ENCODE results near the gene SYT6. TPM values are rescaled to one million over a fixed set of nuclear protein-coding genes. Genes with fewer than 3 reads are reported as not detected.

The SYT6 gene
- total RNA-seq, 2 experiments from 2014 or later = not detected

- no peaks in the 10 kb centered on the region for H3K9me3 Mint-ChIP-seq
- no peak overlapping the region for H3K4me3 Mint-ChIP-seq
- peaks cover 5% of the 10 kb centered on the region for H3K27me3 Mint-ChIP-seq
- ChIA-PET CTCF (interaction anchor here (0.6 kb wide), 1 partner anchor 116 kb away, joined by 4 read pairs; no protein-coding TSS in a partner anchor), POLR2A (no interaction called here)
- H3K27ac Mint-ChIP-seq = no peak overlapping the region
- intact Hi-C loops (cut with micrococcal nuclease) = no loop called here
- H3K4me1 Mint-ChIP-seq (ENCODE audit: low read depth) = peaks cover 5% of the 10 kb centered on the region
- no peaks in the 10 kb centered on the region for H3K36me3 Mint-ChIP-seq
- no peak for DNase-seq
Observed at GRCh38 chr1:114130213-114130612, 23.5 kb downstream of the SYT6 start.

GRCh38 chr1:114128293-114128692, 25.4 kb downstream of the SYT6 start:
- Mint-ChIP-seq H3K27ac (no peak overlapping the region), H3K4me3 (no peak overlapping the region), H3K4me1 (ENCODE audit: low read depth) (peaks cover 5% of the 10 kb centered on the region), H3K27me3 (peaks cover 5% of the 10 kb centered on the region), H3K9me3 (no peaks in the 10 kb centered on the region), H3K36me3 (no peaks in the 10 kb centered on the region)
- CTCF ChIA-PET = no interaction called here
- intact Hi-C loops (cut with micrococcal nuclease) = no loop called here
- no peak for DNase-seq
- POLR2A ChIA-PET = no interaction called here

GRCh38 chr1:114126261-114127095, 27.2 kb downstream of the SYT6 start:
- POLR2A ChIA-PET = no interaction called here
- intact Hi-C loops (cut with micrococcal nuclease) = no loop called here
- H3K4me1 Mint-ChIP-seq (ENCODE audit: low read depth) = peaks cover 5% of the 10 kb centered on the region
- CTCF ChIA-PET = no interaction called here
- DNase-seq = no peak
- no peaks in the 10 kb centered on the region for H3K36me3 Mint-ChIP-seq
- H3K27me3 Mint-ChIP-seq = peaks cover 2% of the 10 kb centered on the region
- no peak overlapping the region for H3K27ac Mint-ChIP-seq
- no peaks in the 10 kb centered on the region for H3K9me3 Mint-ChIP-seq
- H3K4me3 Mint-ChIP-seq = no peak overlapping the region

- H3K9me3 Mint-ChIP-seq = no peaks in the 10 kb centered on the region
- peaks cover 5% of the 10 kb centered on the region for H3K4me1 Mint-ChIP-seq (ENCODE audit: low read depth)
- intact Hi-C loops (cut with micrococcal nuclease) = no loop called here
- ChIA-PET CTCF (no interaction called here), POLR2A (no interaction called here)
- no peak for DNase-seq
- H3K36me3 Mint-ChIP-seq = no peaks in the 10 kb centered on the region
- H3K27ac Mint-ChIP-seq = no peak overlapping the region
- peaks cover 2% of the 10 kb centered on the region for H3K27me3 Mint-ChIP-seq
- H3K4me3 Mint-ChIP-seq = no peak overlapping the region
Observed at GRCh38 chr1:114124644-114125043, 29.0 kb downstream of the SYT6 start.

GRCh38 chr1:114122941-114123618, 30.6 kb downstream of the SYT6 start:
- H3K4me1 Mint-ChIP-seq (ENCODE audit: low read depth) = no peaks in the 10 kb centered on the region
- no peak overlapping the region for H3K27ac Mint-ChIP-seq
- no peak overlapping the region for H3K4me3 Mint-ChIP-seq
- H3K36me3 Mint-ChIP-seq = no peaks in the 10 kb centered on the region
- CTCF ChIA-PET = interaction anchor here (0.7 kb wide), 1 partner anchor 930 kb away, joined by 3 read pairs; no protein-coding TSS in a partner anchor
- peaks cover 1% of the 10 kb centered on the region for H3K27me3 Mint-ChIP-seq
- POLR2A ChIA-PET = no interaction called here
- intact Hi-C loops (cut with micrococcal nuclease) = no loop called here
- DNase-seq = no peak
- no peaks in the 10 kb centered on the region for H3K9me3 Mint-ChIP-seq

- no peak overlapping the region for H3K27ac Mint-ChIP-seq
- peaks cover 1% of the 10 kb centered on the region for H3K27me3 Mint-ChIP-seq
- no peaks in the 10 kb centered on the region for H3K36me3 Mint-ChIP-seq
- intact Hi-C loops (cut with micrococcal nuclease) = no loop called here
- ChIA-PET POLR2A (no interaction called here), CTCF (no interaction called here)
- no peaks in the 10 kb centered on the region for H3K9me3 Mint-ChIP-seq
- H3K4me1 Mint-ChIP-seq (ENCODE audit: low read depth) = no peaks in the 10 kb centered on the region
- DNase-seq = no peak
- H3K4me3 Mint-ChIP-seq = no peak overlapping the region
Observed at GRCh38 chr1:114118351-114118990, 35.2 kb downstream of the SYT6 start.

- POLR2A ChIA-PET = no interaction called here
- intact Hi-C loops (cut with micrococcal nuclease) = no loop called here
Observed at GRCh38 chr1:114117654-114118053, 36.0 kb downstream of the SYT6 start.

GRCh38 chr1:114116086-114116485, 37.6 kb downstream of the SYT6 start:
- Mint-ChIP-seq H3K36me3 (no peaks in the 10 kb centered on the region), H3K27ac (no peak overlapping the region), H3K27me3 (peaks cover 1% of the 10 kb centered on the region), H3K9me3 (no peaks in the 10 kb centered on the region), H3K4me3 (no peak overlapping the region), H3K4me1 (ENCODE audit: low read depth) (peaks cover 2% of the 10 kb centered on the region)
- ChIA-PET CTCF (no interaction called here), POLR2A (interaction anchor here (1.0 kb wide), 1 partner anchor 27 kb away, joined by 3 read pairs; no protein-coding TSS in a partner anchor)
- intact Hi-C loops (cut with micrococcal nuclease) = no loop called here
- DNase-seq = no peak

More at GRCh38 chr1:114117654-114118053, 36.0 kb downstream of the SYT6 start:
- CTCF ChIA-PET = no interaction called here
- Mint-ChIP-seq H3K27ac (no peak overlapping the region), H3K36me3 (no peaks in the 10 kb centered on the region), H3K27me3 (peaks cover 1% of the 10 kb centered on the region), H3K4me1 (ENCODE audit: low read depth) (peaks cover 2% of the 10 kb centered on the region), H3K9me3 (no peaks in the 10 kb centered on the region), H3K4me3 (no peak overlapping the region)
- DNase-seq = no peak

GRCh38 chr1:114114185-114115094, 39.2 kb downstream of the SYT6 start:
- intact Hi-C loops (cut with micrococcal nuclease) = no loop called here
- DNase-seq = no peak
- Mint-ChIP-seq H3K4me1 (ENCODE audit: low read depth) (peaks cover 2% of the 10 kb centered on the region), H3K27me3 (peaks cover 1% of the 10 kb centered on the region), H3K4me3 (no peak overlapping the region), H3K36me3 (no peaks in the 10 kb centered on the region), H3K9me3 (no peaks in the 10 kb centered on the region), H3K27ac (no peak overlapping the region)
- POLR2A ChIA-PET = no interaction called here
- CTCF ChIA-PET = no interaction called here

- CTCF ChIA-PET = no interaction called here
- no peak overlapping the region for H3K27ac Mint-ChIP-seq
Observed at GRCh38 chr1:114113411-114114184, 40.1 kb downstream of the SYT6 start.

GRCh38 chr1:114112775-114113174, 40.9 kb downstream of the SYT6 start:
- CTCF ChIA-PET = no interaction called here

More at GRCh38 chr1:114113411-114114184, 40.1 kb downstream of the SYT6 start:
- POLR2A ChIA-PET = no interaction called here
- no peak for DNase-seq
- no peaks in the 10 kb centered on the region for H3K9me3 Mint-ChIP-seq
- H3K27me3 Mint-ChIP-seq = no peaks in the 10 kb centered on the region
- no peak overlapping the region for H3K4me3 Mint-ChIP-seq
- H3K4me1 Mint-ChIP-seq (ENCODE audit: low read depth) = peaks cover 2% of the 10 kb centered on the region
- intact Hi-C loops (cut with micrococcal nuclease) = no loop called here
- no peaks in the 10 kb centered on the region for H3K36me3 Mint-ChIP-seq

More at GRCh38 chr1:114112775-114113174, 40.9 kb downstream of the SYT6 start:
- H3K27ac Mint-ChIP-seq = no peak overlapping the region
- POLR2A ChIA-PET = no interaction called here
- no peaks in the 10 kb centered on the region for H3K36me3 Mint-ChIP-seq
- H3K9me3 Mint-ChIP-seq = no peaks in the 10 kb centered on the region
- intact Hi-C loops (cut with micrococcal nuclease) = no loop called here
- H3K4me3 Mint-ChIP-seq = no peak overlapping the region
- no peaks in the 10 kb centered on the region for H3K27me3 Mint-ChIP-seq
- DNase-seq = no peak
- peaks cover 2% of the 10 kb centered on the region for H3K4me1 Mint-ChIP-seq (ENCODE audit: low read depth)

Measured in activated CD4-positive, alpha-beta memory T cell treated with anti-CD3 and anti-CD28 coated beads for 36 hours (primary cell).